NB4 (cell line): Measurements from ENCODE around the gene GARNL3.
A peak's percentile ranks its signal among the peaks of the same experiment; 100 is the strongest.

Experiments used
- DNase-seq: peaks from one replicate; pipeline ENCODE4 v3.0.0; 2010; ENCODE audit warnings: low read depth
- H3K4me3 ChIP-seq: one replicate; pipeline ENCODE4 v1.5.1; 2011; ENCODE audit warnings: mild to moderate bottlenecking, low read depth, low read length, moderate library complexity
- MYC ChIP-seq: IDR thresholded peaks from 2 replicates; pipeline ENCODE4 v1.6.1; 2011; ENCODE audit warnings: low read depth, low read length
- POLR2A ChIP-seq: IDR thresholded peaks from 2 replicates; pipeline ENCODE4 v1.6.1; 2011; ENCODE audit warnings: mild to moderate bottlenecking; ENCODE audit not compliant: insufficient read length; ENCODE audit errors: extremely low read depth
- TF ChIP-seq, protein P1 (sequence below): IDR thresholded peaks from one replicate; pipeline ENCODE4 v1.5.1; 2012; ENCODE audit warnings: low read depth, low read length
- TF ChIP-seq, protein P2 (sequence below): IDR thresholded peaks from 2 replicates; pipeline ENCODE4 v1.6.1; 2011; ENCODE audit warnings: low read depth, low read length

GARNL3 gene

GRCh38 chr9:127245637-127246164, 18.9 kb upstream of the GARNL3 start:
- no peak for DNase-seq
- H3K4me3 ChIP-seq, result peak overlapping the region; percentile 67
- TF ChIP-seq, protein P1, sequence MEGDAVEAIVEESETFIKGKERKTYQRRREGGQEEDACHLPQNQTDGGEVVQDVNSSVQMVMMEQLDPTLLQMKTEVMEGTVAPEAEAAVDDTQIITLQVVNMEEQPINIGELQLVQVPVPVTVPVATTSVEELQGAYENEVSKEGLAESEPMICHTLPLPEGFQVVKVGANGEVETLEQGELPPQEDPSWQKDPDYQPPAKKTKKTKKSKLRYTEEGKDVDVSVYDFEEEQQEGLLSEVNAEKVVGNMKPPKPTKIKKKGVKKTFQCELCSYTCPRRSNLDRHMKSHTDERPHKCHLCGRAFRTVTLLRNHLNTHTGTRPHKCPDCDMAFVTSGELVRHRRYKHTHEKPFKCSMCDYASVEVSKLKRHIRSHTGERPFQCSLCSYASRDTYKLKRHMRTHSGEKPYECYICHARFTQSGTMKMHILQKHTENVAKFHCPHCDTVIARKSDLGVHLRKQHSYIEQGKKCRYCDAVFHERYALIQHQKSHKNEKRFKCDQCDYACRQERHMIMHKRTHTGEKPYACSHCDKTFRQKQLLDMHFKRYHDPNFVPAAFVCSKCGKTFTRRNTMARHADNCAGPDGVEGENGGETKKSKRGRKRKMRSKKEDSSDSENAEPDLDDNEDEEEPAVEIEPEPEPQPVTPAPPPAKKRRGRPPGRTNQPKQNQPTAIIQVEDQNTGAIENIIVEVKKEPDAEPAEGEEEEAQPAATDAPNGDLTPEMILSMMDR, result no peak
- no peak for TF ChIP-seq POLR2A

DNA sequence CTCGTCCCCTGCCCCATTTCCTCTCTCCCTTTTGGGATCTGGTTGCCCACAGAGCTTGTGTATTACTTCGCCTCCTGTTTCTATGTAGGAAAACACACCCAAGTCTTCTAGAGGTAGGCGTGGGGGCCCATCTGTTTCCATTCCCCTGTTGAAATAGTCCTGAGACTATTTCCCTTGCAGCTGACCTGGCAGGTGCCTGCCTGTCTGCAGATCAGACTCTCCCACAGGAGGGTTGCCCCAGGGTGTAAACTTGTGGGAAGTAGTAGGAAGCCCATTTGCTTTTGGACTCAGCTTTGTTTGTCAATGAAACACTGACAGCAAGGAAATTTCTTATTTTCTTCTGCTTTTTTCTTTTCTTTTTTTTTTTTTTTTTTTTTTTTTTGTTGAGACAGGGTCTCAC, 16.3 kb upstream of the GARNL3 start:
- TF ChIP-seq, protein P2, sequence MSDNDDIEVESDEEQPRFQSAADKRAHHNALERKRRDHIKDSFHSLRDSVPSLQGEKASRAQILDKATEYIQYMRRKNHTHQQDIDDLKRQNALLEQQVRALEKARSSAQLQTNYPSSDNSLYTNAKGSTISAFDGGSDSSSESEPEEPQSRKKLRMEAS, result no peak
- TF ChIP-seq MYC (no peak), POLR2A (no peak)
- TF ChIP-seq, protein P1, result no peak
- H3K4me3 ChIP-seq, result no peak overlapping the region
- DNase-seq, result no peak

- TF ChIP-seq, protein P2, result no peak
- TF ChIP-seq MYC (no peak), POLR2A (no peak)
- TF ChIP-seq, protein P1, result no peak
- DNase-seq, result peak; percentile 6
- H3K4me3 ChIP-seq, result no peak overlapping the region
These were observed 14.7 kb upstream of the GARNL3 start for GRCh38 chr9:127249877-127250276.

- H3K4me3 ChIP-seq, result no peak overlapping the region
- TF ChIP-seq MYC (no peak), POLR2A (no peak)
- TF ChIP-seq, protein P2, result no peak
- TF ChIP-seq, protein P1, result no peak
- DNase-seq, result no peak
These were observed 13.6 kb upstream of the GARNL3 start for GRCh38 chr9:127250896-127251391.

GRCh38 chr9:127252410-127253318, 11.9 kb upstream of the GARNL3 start:
- no peak for DNase-seq
- no peak for TF ChIP-seq POLR2A
- TF ChIP-seq MYC, result no peak
- TF ChIP-seq, protein P2, result no peak
- TF ChIP-seq, protein P1, result no peak
- H3K4me3 ChIP-seq, result no peak overlapping the region
